OCI-M1 (cell line): Measurements from ENCODE around the gene SPG7.

Experiments
- DNase-seq: peaks from one replicate; lab custom pipeline; 2025; lab: John Stamatoyannopoulos, UW

Gene SPG7

GRCh38 chr16:89485701-89486246 lies 22.4 kb upstream of the SPG7 start:
- peak; percentile 33 for DNase-seq

DNA sequence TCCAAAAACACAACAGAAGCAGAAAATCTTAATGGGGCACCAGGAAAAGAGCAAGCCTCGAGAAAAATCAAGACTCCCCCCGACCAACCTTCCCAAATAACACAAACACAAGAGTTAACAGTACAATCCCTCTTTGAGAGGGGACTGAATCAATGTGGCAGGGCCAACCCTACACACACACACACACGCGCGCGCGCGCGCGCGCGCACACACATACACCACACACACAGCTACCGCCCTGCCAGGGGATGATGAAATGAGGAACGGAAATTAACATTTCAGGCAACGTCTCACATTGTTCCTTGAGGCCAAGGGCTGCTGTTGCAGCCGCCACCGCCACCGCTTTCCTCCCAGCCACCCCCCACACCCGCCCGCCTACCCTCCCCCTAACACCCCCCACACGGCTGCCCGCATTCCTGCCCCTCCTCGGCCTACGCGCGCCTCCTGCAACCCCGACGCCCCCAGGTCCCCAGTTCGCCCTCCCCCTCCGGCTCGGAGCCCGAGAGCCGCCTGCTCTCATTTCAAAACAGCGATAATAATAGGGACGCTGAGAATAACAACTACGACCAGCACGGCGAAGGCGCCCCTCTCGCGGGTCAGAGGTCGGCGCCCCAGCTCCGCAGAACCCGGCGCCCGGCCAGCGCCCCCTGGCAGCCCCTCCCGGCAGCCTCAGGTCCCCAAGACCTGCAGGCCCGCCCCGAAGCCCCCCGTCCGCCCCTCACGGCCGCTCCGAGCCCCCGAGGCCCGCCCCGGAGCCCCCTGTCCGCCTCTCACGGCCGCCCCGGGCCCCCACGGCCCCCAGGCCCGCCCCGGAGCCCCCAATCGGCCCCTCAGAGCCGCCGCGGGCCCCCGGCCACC lies 18.9 kb upstream of the SPG7 start:
- DNase-seq, result peak; percentile 99

DNA sequence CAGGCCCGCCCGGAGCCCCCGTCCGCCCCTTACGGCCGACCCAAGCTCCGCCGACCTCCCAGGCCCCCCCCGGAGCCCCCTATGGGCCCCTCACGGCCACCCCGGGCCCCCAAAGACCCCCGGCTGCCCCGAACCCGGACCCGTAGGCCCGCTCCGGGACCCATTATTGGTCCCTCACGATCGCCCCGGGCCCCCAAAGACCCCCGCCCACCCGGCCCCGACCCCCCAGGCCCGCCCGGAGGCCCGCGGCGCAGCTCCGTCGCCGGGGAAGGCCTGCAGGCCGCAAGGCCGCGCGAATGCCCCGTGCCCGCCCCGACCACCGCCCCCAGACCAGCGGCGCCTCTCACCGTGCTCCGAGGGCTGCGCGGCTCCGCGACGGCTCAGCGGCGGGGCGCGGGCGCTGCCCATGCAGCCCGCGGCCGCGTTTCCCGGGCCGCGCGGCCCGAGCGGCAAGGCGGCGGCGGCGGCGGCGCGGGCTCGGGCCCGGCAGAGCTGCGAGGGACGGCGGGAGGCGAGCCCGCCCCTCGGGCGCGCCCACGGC lies 18.2 kb upstream of the SPG7 start:
- no peak for DNase-seq

- DNase-seq, result peak; percentile 100
Measured at GRCh38 chr16:89490439-89491237, 17.6 kb upstream of the SPG7 start, which contains the start of gene ANKRD11. TSS of gene ANKRD11 (minus strand) at chr16:89490561. CDS start at chr16:89317019, 173,542 bp downstream.

- DNase-seq, result peak; percentile 62
Measured at GRCh38 chr16:89491238-89491869, 16.8 kb upstream of the SPG7 start.

GRCh38 chr16:89491974-89492687 lies 16.1 kb upstream of the SPG7 start:
- DNase-seq, result no peak

DNA sequence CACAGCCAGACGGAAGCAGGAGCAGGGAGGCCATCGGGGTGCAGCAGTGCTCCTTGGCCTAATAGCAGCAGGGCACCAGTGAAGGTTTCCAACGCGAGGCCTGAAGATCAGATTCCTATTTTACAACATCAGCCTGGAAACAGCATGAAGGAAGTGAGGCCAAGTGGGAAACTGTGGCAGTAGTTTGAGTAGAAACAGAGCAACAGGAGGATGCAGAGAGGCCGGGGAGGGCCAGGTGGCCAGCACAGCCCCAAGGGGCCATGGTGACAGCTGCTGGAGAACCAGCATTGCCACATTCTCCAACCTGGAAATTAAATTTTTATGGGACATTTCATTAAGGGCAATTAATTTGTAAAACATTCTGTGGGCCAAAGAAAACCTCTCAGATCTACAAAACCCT lies 14.4 kb upstream of the SPG7 start:
- DNase-seq, result no peak

GRCh38 chr16:89495121-89495520 lies 13.1 kb upstream of the SPG7 start:
- DNase-seq, result peak; percentile 38

- no peak for DNase-seq
Measured at GRCh38 chr16:89498839-89499238, 9.4 kb upstream of the SPG7 start.

GRCh38 chr16:89499767-89500166 lies 8.4 kb upstream of the SPG7 start:
- DNase-seq, result no peak

DNA sequence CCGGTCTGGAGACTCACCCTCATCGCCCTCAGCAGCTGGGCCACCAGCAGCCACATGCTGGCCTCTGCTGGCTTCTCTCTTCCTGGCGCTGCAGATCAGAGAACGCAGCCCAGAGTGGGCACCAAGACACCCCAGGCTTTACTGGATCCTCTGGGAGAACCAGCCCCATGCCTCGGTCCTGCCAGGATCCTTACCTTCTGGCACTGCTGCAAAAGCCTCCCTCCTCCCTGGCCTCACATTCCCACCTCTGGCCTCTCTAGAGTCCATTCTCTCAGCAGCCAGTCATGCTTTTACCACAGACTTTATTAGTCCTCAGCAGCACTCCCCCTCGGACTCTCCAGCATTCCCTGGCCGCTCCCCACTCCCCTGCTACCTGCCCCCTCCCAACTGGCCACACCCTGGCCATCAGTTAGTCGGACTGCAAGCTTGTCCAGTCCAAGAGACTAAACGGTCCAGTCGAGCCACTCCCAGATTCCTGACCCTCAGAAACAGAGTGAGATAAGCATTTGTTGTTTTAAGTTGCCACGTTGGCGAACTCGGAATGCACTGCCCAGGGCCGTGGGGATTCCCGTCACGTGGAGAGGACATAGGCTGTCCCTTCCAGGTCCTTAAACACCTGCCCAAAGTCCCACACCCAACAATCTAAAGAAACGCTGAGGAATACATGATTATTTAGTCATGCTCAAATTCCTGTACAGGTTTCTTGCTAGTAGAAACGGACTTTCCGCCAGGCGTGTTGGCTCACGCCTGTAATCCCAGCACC lies 5.9 kb upstream of the SPG7 start:
- no peak for DNase-seq

DNA sequence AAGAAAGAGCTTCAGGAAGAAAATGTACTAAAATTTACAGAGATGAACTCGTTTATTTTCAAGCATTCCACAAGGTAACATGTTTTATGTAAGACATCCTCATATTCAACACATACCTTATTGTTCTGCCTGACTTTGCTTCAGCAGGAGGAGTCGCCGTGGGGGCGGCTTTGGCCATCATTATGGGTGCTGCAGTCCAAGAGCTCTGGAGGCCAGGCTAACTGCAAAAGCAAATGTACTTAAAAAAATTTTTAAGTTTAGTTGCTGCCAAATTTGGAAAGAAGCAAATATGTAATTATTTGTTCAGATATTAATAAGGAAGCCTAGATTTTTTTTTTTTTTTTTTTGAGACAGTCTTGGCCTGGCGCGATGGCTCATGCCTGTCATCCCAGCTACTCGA lies 4.1 kb upstream of the SPG7 start:
- DNase-seq, result no peak

DNA sequence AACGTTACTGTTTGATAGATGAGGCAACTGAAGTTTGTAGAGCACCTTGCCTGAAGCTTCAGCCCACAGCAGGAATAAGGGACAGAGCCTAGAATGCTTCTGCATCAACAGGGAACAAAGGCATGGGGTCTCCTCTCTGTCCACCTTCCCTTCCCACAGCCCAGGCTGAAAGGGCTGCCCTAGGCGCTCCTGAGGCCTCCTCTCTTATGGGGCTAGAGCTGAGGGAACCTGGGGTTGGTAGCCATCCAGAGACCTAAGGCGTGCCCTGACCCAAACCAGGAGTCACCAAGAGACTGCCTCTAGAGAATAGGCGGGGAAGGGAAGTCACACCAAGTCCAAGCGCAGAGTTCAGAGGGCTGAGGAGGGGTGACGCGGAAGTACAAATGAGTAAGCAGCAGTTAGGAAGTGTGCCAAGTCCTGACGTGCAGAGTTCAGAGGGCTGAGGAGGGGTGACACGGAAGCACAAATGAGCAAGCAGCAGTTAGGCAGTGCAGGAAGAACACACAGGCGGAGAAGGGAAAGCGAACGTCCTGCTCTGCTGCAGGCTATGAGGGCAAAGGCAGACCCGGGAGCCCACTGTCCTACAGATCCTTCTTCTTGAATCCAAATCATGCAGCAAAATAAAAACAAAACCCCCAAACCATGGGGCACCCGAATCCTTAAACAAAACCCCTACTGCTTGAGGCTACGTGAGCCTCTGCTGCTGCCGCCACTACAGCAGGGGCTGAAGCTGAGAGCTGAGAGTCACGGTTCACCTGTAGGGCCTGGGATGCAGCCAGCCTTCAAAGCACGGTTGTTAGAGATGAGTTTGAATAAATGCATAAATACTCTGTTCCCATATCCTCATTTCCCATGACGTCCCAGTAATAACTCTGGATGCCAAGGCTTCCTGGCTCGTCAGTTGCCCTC lies 2.7 kb upstream of the SPG7 start:
- DNase-seq, result peak; percentile 99

DNA sequence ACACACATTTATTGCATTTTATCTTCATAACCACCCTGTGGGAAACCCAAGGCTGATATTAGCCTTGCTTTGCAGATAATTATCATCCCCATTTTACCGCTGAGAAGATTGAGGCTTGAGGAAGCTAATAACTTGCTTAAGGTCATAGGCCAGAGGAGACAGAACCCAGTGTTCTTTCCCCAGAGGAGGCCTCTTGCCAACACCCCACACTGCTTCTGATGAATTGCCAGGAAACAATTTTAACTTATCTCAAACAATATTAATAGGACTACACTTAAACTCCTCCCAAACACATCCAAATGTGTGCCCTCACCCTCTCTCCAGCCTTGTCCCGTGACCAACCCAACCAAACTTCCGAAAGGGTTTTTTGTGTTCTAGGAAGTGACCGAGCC lies 2.1 kb upstream of the SPG7 start:
- DNase-seq, result no peak

- peak; percentile 42 for DNase-seq
Measured at GRCh38 chr16:89506791-89507191, 1.4 kb upstream of the SPG7 start.

- DNase-seq, result no peak
Measured at GRCh38 chr16:89507214-89507833, 879 bp upstream of the SPG7 start.

DNA sequence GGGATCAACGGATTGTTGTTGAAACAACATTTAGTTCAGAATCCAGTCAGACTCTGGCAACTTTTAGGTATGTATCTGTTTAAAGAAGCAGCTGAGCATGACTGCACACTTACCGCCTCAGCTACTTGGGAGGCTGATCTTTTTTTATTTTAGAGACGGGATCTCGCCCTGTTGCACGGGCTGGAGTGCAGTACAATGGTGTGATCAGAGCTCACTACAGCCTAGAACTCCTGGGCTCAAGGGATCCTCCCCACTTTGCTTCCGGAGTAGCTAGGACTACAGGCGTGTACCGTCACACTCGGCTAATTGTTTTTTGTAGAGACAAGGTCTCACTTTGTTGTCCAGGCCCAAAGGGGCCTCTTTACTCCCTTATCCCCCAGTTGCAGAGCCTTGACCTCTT lies 2.3 kb downstream of the SPG7 start:
- DNase-seq, result no peak

DNA sequence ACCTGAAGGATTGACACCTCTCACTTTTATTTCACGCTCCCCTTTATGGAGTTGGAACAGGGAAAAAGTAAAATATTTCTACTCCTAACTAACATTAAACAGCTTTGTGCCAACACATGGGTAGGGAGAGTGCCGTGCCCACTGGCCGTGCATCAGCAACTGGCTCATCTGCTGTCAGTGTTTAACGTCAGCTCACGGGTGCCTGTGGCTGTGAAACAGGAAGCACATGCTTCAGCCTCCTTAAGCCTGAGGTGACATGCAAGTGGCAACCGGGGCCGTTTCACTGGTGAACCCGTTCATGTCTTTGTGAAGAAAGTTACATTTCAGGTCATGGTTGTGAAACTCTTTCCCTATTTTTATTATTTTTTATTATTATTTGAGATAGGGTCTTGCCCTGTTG lies 3.2 kb downstream of the SPG7 start:
- no peak for DNase-seq

- no peak for DNase-seq
Measured at GRCh38 chr16:89512453-89512852, 4.2 kb downstream of the SPG7 start.
